ENCODE measurements around the gene MEG3.

MEG3 gene

DNA sequence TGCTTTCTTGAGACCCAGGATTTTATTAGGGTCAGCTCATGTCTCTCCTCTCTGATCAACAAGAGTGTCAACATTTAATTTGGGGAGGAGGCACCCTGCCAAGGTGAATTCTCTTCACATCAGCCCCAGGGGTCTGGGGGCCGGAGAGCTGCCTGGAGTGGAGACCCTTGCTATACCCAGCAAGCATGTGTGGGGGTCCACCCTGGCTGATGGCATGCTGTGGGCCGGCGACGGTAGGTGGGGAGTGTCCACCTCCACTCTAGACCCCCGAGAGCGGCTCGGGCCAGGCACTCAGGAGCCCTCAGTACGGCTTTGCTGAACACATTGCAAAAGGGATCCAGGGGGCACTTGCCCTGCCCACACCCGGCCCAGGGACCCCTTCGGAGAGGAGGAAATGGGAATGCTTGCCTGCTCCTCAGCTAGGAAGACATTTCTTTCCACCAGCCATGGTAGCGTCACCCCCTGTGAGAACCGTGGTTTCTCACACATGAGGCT lies 10.4 kb downstream of the MEG3 start:
- TF ChIP-seq, protein P1, sequence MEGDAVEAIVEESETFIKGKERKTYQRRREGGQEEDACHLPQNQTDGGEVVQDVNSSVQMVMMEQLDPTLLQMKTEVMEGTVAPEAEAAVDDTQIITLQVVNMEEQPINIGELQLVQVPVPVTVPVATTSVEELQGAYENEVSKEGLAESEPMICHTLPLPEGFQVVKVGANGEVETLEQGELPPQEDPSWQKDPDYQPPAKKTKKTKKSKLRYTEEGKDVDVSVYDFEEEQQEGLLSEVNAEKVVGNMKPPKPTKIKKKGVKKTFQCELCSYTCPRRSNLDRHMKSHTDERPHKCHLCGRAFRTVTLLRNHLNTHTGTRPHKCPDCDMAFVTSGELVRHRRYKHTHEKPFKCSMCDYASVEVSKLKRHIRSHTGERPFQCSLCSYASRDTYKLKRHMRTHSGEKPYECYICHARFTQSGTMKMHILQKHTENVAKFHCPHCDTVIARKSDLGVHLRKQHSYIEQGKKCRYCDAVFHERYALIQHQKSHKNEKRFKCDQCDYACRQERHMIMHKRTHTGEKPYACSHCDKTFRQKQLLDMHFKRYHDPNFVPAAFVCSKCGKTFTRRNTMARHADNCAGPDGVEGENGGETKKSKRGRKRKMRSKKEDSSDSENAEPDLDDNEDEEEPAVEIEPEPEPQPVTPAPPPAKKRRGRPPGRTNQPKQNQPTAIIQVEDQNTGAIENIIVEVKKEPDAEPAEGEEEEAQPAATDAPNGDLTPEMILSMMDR (conservative IDR thresholded peaks at IDR 0.05) = no peak
- H3K27ac ChIP-seq = no peak overlapping the region

DNA sequence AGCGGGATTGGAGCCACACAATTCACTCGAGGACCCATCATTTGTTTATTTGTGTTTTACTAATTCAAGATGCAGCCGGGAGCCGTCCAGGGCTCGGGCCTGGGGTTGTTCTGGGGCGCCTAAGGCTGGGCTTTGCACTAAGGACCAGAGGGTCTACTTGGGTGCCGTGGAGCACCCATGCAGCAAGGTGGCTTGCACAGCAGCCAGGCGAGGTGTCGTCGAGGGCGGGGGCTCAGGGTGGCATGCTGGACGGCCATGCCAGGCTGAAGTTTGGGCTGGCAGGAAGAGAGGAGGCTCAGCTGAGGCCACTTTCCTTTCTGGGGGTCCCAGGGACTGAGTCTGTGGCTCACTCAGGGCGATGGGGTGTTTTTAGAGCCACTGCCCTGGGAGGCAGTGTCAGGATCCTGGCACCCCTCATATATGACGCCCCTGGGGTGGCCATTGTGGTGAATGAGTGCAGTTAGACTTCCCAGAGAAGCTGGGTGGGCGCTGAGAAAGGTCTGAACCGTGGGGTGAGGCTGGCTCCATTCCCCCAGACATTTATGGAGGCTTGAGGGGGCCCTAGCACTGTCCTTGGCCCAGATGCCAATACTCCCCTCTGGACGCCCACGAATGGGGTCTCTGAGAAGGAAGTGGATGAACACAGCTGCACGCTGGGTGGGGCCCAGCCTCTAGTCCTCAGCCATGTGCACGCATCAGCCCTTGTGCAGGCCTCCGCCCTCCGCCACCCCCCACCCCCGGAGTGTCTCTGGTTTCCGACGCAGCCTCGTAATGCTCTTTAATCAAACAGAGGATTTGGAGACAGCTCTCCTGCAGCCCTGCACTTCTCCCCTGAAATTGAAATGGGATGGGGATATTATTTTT lies 11.3 kb downstream of the MEG3 start:
- no peak overlapping the region for H3K27ac ChIP-seq
- TF ChIP-seq, protein P1 (conservative IDR thresholded peaks at IDR 0.05) = no peak

DNA sequence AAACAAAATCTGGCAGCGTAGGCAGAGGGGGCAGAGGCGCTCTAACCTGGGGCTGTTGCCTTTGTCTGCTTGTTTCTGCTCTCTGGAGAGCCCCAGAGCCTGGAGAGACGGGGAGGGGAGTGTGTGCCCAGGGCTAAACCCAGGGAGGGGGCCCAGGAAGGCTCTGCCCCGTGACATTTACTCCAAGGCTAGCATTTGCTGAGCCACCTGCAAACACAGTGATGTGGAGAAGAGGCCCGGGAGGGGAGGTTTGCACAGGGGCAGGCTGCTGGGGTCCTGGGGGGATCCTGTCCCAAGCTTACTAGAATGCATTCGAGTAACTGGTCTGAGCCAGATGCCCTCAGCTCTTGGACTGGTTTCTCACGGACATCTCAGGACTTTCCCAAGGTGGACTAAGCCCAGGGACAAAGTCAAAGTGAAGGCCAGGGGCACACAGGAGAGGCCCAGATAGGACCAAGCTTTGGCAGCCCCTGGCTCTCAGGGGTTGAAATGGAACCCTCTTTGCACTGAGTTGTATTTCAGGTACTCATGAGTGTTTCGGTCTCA lies 12.0 kb downstream of the MEG3 start:
- no peak overlapping the region for H3K27ac ChIP-seq
- TF ChIP-seq, protein P1 (conservative IDR thresholded peaks at IDR 0.05) = no peak

DNA sequence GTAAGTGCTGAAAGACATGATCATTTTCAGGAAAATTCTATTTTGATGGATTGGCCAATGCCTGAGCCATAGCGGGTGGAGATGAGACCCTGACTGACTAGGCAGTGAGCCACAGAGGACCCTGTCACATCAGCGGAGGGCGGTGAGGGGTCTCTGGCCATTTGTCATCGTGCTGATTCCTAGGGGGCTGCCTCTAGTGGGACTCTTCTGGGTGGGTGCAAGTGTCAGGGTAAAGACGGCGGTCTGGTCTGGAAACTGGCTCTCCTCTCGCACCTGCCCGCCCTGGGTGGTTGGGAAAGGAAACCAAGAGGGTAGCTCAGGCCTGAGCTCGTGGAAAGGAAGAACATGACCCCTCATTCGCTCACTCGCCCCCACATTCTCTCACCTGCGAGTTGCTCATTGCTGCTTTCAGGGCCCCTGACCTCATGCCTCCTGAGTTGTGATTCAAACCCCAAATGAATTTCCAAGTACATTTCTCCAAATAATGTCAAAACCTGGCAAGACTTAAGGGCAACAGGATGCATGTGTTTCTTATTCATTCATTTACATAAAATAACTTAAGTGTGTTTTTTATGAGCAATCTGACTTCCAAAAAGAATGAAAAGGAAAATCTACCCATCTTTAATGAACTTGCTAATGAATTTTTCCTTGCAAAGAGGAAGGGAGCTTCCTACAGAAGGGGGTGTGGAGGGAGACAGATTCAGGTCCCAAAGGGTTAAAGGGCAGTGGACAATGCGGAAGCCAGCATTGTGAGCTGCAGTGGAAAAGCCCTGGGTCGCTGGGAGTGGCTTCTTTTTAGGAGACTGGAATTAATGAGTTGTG lies 12.8 kb downstream of the MEG3 start:
- TF ChIP-seq, protein P1 (conservative IDR thresholded peaks at IDR 0.05) = no peak

DNA sequence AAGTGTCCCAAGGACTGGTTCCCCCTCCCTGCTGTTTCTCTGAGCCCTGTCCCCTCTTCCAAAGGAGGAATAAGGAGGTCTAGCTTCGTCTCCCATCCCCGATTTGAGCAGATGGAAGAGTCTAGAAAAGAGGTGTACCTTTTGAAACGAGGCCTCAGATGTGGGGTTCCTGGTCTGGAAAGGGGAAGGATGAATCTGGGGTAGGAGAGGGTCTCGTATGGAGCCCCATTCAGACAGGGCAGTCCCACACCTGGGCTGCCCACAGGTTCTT lies 13.3 kb downstream of the MEG3 start:
- TF ChIP-seq, protein P1 (conservative IDR thresholded peaks at IDR 0.05) = no peak
- no peak overlapping the region for H3K27ac ChIP-seq

More for the DNA sequence above, 12.8 kb downstream of the MEG3 start:
- no peak overlapping the region for H3K27ac ChIP-seq

DNA sequence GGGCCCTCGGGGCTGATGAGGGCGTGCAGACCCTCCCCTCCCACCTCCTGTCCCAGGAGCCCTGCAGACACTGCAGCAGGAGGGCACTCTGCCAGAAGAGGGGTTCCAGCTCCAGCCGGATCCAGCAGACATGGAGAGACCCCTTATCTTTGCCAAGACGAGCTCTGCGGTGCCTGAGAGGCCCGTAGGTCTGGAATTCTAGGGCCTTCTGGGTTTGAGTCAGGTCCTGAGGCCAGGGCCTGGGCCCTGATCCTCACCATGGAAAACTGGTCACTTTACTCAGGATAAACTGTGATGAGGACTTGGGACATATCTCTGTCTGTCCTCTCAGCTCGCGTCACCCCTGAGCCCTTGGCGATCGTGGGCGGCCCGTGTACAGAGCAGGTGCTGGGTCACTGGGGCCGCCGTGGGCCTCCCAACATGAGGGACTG lies 13.8 kb downstream of the MEG3 start:
- TF ChIP-seq, protein P1 (conservative IDR thresholded peaks at IDR 0.05) = no peak
- H3K27ac ChIP-seq = no peak overlapping the region
